ENCODE data around the gene SBF1.

Gene SBF1

DNA sequence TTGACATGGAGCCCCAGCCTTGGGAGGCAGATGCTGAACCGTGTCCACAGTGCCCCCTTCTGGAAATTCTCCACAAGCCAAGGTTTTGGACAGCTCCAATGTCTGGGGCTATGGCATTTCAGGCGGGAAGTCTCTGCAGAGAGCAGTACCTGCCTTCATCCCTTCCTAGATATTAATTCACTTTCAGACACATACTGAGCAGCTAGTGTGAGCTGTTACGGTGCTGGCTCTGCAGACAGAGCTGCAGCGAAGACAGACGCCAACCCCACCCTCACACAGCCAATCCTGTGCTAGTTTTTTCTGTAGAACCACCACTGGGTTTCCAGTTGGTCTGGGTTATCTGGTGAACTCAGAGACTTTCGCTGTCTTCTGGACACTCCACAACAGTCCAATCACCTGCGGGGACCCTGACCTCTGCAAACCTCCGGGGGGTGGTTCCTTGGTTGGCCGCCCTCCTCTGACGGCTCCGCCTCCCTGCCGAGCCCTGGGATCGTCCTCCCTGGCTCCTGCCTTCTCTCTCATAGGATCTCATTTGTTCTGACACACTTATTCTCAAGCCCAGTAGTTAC is 23.6 kb upstream of the SBF1 start:
- no peaks in the 10 kb centered on the region for H3K79me2 ChIP-seq (ENCODE audit: insufficient read depth, low read length)
- H3K9me3 ChIP-seq (ENCODE audit: low read length), result no peaks in the 10 kb centered on the region
- no peaks in the 10 kb centered on the region for H3K27me3 ChIP-seq (ENCODE audit: insufficient read depth, low read length)
- peaks cover 4% of the 10 kb centered on the region; the same call in 1 of the 2 replicates for H3K36me3 ChIP-seq (ENCODE audit: insufficient read depth, low read length)
- TF ChIP-seq, protein P1, sequence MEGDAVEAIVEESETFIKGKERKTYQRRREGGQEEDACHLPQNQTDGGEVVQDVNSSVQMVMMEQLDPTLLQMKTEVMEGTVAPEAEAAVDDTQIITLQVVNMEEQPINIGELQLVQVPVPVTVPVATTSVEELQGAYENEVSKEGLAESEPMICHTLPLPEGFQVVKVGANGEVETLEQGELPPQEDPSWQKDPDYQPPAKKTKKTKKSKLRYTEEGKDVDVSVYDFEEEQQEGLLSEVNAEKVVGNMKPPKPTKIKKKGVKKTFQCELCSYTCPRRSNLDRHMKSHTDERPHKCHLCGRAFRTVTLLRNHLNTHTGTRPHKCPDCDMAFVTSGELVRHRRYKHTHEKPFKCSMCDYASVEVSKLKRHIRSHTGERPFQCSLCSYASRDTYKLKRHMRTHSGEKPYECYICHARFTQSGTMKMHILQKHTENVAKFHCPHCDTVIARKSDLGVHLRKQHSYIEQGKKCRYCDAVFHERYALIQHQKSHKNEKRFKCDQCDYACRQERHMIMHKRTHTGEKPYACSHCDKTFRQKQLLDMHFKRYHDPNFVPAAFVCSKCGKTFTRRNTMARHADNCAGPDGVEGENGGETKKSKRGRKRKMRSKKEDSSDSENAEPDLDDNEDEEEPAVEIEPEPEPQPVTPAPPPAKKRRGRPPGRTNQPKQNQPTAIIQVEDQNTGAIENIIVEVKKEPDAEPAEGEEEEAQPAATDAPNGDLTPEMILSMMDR (IDR thresholded peaks at IDR 0.05; ENCODE audit: low read length), result peak; percentile 76
- no peak for TF ChIP-seq EZH2 (IDR thresholded peaks at IDR 0.05; ENCODE audit: borderline replicate concordance, low read length)
- no peak overlapping the region for H3K4me3 ChIP-seq (ENCODE audit: low read depth, low read length, poor library complexity, severe bottlenecking)
- no peaks in the 10 kb centered on the region for H4K20me1 ChIP-seq (ENCODE audit: insufficient read depth, low read length)
- H3K27ac ChIP-seq (ENCODE audit: low read depth, low read length, poor library complexity, severe bottlenecking), result no peak overlapping the region
- H3K9me2 ChIP-seq (ENCODE audit: low read depth, low read length), result no peaks in the 10 kb centered on the region
- no peak overlapping the region for H2AFZ ChIP-seq (ENCODE audit: low read length)
- peaks cover 11% of the 10 kb centered on the region for H3K4me1 ChIP-seq (ENCODE audit: insufficient read depth, low read length, severe bottlenecking)
- H3K4me2 ChIP-seq (ENCODE audit: low read length), result peak overlapping the region; percentile 10; the same call in 1 of the 2 replicates
- H3F3A ChIP-seq (ENCODE audit: insufficient read depth, low read length), result no peaks in the 10 kb centered on the region
- H3K9ac ChIP-seq (ENCODE audit: low read length), result no peak overlapping the region

DNA sequence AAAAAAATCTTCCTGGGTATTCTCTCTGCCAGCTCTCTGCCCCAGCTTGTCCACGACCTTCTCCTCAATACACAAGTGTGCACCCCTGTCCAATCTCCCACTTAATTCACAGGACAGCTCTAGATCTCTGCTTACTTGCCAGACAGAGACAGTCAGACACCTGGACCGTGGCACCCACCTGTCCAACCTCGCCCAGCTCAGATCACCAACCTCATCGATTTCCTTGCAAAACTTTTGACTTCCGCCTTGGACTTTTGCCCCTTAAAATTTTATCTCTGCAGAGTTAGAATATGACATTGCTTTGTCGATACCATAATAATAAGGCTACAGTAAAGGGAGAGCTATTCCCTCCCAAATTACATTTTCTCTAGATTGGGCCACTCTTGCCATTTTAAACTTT is 22.3 kb upstream of the SBF1 start:
- Histone ChIP-seq H3K9me2 (ENCODE audit: low read depth, low read length) (no peaks in the 10 kb centered on the region), H4K20me1 (ENCODE audit: insufficient read depth, low read length) (no peaks in the 10 kb centered on the region), H3K27me3 (ENCODE audit: insufficient read depth, low read length) (no peaks in the 10 kb centered on the region), H2AFZ (ENCODE audit: low read length) (no peak overlapping the region), H3K36me3 (ENCODE audit: insufficient read depth, low read length) (no peaks in the 10 kb centered on the region), H3K4me1 (ENCODE audit: insufficient read depth, low read length, severe bottlenecking) (peaks cover 11% of the 10 kb centered on the region), H3K79me2 (ENCODE audit: insufficient read depth, low read length) (no peaks in the 10 kb centered on the region), H3K9ac (ENCODE audit: low read length) (no peak overlapping the region), H3K4me3 (ENCODE audit: low read depth, low read length, poor library complexity, severe bottlenecking) (no peak overlapping the region), H3F3A (ENCODE audit: insufficient read depth, low read length) (no peaks in the 10 kb centered on the region), H3K4me2 (ENCODE audit: low read length) (no peak overlapping the region), H3K27ac (ENCODE audit: low read depth, low read length, poor library complexity, severe bottlenecking) (no peak overlapping the region), H3K9me3 (ENCODE audit: low read length) (no peaks in the 10 kb centered on the region)
- TF ChIP-seq, protein P1 (IDR thresholded peaks at IDR 0.05; ENCODE audit: low read length), result no peak
- TF ChIP-seq EZH2 (IDR thresholded peaks at IDR 0.05; ENCODE audit: borderline replicate concordance, low read length), result no peak

DNA sequence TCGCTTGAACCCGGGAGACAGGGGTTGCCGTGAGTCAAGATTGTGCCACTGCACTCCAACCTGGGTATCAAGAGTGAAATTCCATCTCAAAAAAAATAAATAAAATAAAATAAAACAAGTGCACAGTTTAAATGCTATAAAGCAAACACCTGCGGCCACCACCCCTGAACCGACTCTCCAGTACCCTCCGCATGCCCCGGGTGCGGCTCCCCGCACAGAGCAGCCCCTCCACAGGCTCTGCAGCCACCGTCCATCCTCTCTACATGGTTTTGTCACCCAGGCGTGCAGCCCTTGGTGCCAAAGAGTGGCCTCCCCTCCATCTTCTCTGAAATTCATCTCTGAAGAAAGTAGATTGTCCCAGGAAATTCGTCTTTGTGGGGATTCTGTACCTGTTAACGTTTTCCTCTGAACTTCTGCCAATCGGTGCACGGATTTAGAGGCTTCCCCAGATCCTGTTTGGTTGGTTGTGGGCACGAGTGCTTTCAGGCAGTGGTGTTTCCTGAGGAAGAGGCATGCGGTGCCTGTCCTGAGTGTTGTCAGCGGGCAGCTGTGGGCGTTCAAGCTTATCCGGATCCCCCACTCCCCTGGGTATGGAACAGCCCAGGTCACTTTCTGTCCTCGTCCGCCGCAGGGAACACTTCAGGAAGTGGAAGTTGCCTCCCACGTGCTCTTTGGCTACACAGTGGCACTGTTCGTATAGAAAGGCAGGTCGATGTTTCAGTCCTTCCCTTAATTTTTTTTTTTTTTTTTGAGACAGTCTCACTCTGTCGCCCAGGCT is 15.9 kb upstream of the SBF1 start:
- Histone ChIP-seq H2AFZ (ENCODE audit: low read length) (no peak overlapping the region), H3K9ac (ENCODE audit: low read length) (no peak overlapping the region), H3K4me2 (ENCODE audit: low read length) (no peak overlapping the region)

More for the DNA sequence above, 15.9 kb upstream of the SBF1 start:
- H3K4me3 ChIP-seq (ENCODE audit: low read depth, low read length, poor library complexity, severe bottlenecking), result no peak overlapping the region
- no peak overlapping the region for H3K27ac ChIP-seq (ENCODE audit: low read depth, low read length, poor library complexity, severe bottlenecking)
- H3K36me3 ChIP-seq (ENCODE audit: insufficient read depth, low read length), result no peaks in the 10 kb centered on the region
- H3F3A ChIP-seq (ENCODE audit: insufficient read depth, low read length), result no peaks in the 10 kb centered on the region
- H3K9me2 ChIP-seq (ENCODE audit: low read depth, low read length), result no peaks in the 10 kb centered on the region
- no peaks in the 10 kb centered on the region for H3K27me3 ChIP-seq (ENCODE audit: insufficient read depth, low read length)
- H4K20me1 ChIP-seq (ENCODE audit: insufficient read depth, low read length), result no peaks in the 10 kb centered on the region
- peaks cover 18% of the 10 kb centered on the region for H3K4me1 ChIP-seq (ENCODE audit: insufficient read depth, low read length, severe bottlenecking)
- no peak for TF ChIP-seq EZH2 (IDR thresholded peaks at IDR 0.05; ENCODE audit: borderline replicate concordance, low read length)
- TF ChIP-seq, protein P1 (IDR thresholded peaks at IDR 0.05; ENCODE audit: low read length), result no peak
- H3K79me2 ChIP-seq (ENCODE audit: insufficient read depth, low read length), result no peaks in the 10 kb centered on the region
- no peaks in the 10 kb centered on the region for H3K9me3 ChIP-seq (ENCODE audit: low read length)
